Measurements from ENCODE around the gene CDH8. TPM values are rescaled to one million over a fixed set of nuclear protein-coding genes. Genes with fewer than 3 reads are reported as not detected.

CDH8 gene
- 9.8 and 11.1 TPM in 2 replicates for polyA plus RNA-seq (2013)

- peak within 1 kb of the TSS; percentile 2 for H4K8ac ChIP-seq (ENCODE audit: low read depth, low read length)
- H3K27ac ChIP-seq (ENCODE audit: low read depth, low read length), result no peak within 1 kb of the TSS
- H3K9ac ChIP-seq (ENCODE audit: low read length), result peak within 1 kb of the TSS; percentile 7
- H2AK5ac ChIP-seq (ENCODE audit: low read length), result no peak within 1 kb of the TSS
- DNase-seq, result peak; percentile 75 to 77
- H2AFZ ChIP-seq (ENCODE audit: insufficient read depth, low read length, poor library complexity), result peak within 1 kb of the TSS; percentile 45
- peak within 1 kb of the TSS; percentile 90 for H3K4me2 ChIP-seq (ENCODE audit: low read length)
- H3K4me3 ChIP-seq (ENCODE audit: low read depth, low read length), result peak within 1 kb of the TSS; percentile 70
- H2BK12ac ChIP-seq (ENCODE audit: low read length), result no peak within 1 kb of the TSS
- H3K23ac ChIP-seq (ENCODE audit: low read length), result no peak within 1 kb of the TSS
- H3K27me3 ChIP-seq (ENCODE audit: insufficient read depth, low read length), result peaks cover 10% of the 10 kb centered on the region
- no CpG with 5 or more reads among the region's 60 CpGs for WGBS (ENCODE audit: extremely low coverage, insufficient coverage, insufficient read length)
- H2BK120ac ChIP-seq (ENCODE audit: insufficient read depth, low read length, poor library complexity), result no peak within 1 kb of the TSS
- H3K14ac ChIP-seq (ENCODE audit: low read length), result no peak within 1 kb of the TSS
- no peak within 1 kb of the TSS for H3K4ac ChIP-seq (ENCODE audit: low read depth, low read length)
- peak within 1 kb of the TSS; percentile 3 for H4K91ac ChIP-seq (ENCODE audit: low read depth, low read length)
- peaks cover 19 to 27% of the 10 kb centered on the region in 2 experiments for H3K4me1 ChIP-seq (ENCODE audit: control insufficient read depth in 1 of 2, insufficient read depth in 2 of 2, low read length in 2 of 2)
- H3K9me3 ChIP-seq (ENCODE audit: insufficient read depth, low read depth, low read length), result no peaks in the 10 kb centered on the region
- no peaks in the 10 kb centered on the region for H3K36me3 ChIP-seq (ENCODE audit: control insufficient read depth in 1 of 2, insufficient read depth in 2 of 2, low read length in 2 of 2)
- H3K79me2 ChIP-seq (ENCODE audit: control insufficient read depth, insufficient read depth, low read length, poor library complexity), result no peaks in the 10 kb centered on the region
- H3K18ac ChIP-seq (ENCODE audit: low read length), result peak within 1 kb of the TSS; percentile 39
- H2BK5ac ChIP-seq (ENCODE audit: low read depth, low read length, poor library complexity), result no peak within 1 kb of the TSS
- H4K12ac ChIP-seq (ENCODE audit: low read depth, low read length), result no peak within 1 kb of the TSS
- H3K79me1 ChIP-seq (ENCODE audit: low read length), result peaks cover 7% of the 10 kb centered on the region
Measured at GRCh38 chr16:62036101-62036801, at the start of gene CDH8. Gene CDH8 (minus strand): TSS chr16:62036438. CDS start chr16:62021403, 15,035 bp downstream.

GRCh38 chr16:62079236-62079635, 43.0 kb upstream of the CDH8 start:
- DNase-seq, result no peak
- Histone ChIP-seq H4K91ac (ENCODE audit: low read depth, low read length) (no peak overlapping the region), H3K27me3 (ENCODE audit: insufficient read depth, low read length) (no peaks in the 10 kb centered on the region), H3K4me3 (ENCODE audit: low read depth, low read length) (no peak overlapping the region), H4K12ac (ENCODE audit: low read depth, low read length) (no peak overlapping the region), H3K4ac (ENCODE audit: low read depth, low read length) (no peak overlapping the region), H3K18ac (ENCODE audit: low read length) (no peak overlapping the region), H3K14ac (ENCODE audit: low read length) (no peak overlapping the region), H3K9ac (ENCODE audit: low read length) (no peak overlapping the region), H2AK5ac (ENCODE audit: low read length) (no peak overlapping the region), H3K4me2 (ENCODE audit: low read length) (no peak overlapping the region), H3K4me1 (ENCODE audit: control insufficient read depth in 1 of 2, insufficient read depth in 2 of 2, low read length in 2 of 2) (no peaks in the 10 kb centered on the region), H3K79me2 (ENCODE audit: control insufficient read depth, insufficient read depth, low read length, poor library complexity) (no peaks in the 10 kb centered on the region), H2AFZ (ENCODE audit: insufficient read depth, low read length, poor library complexity) (no peak overlapping the region), H3K36me3 (ENCODE audit: control insufficient read depth in 1 of 2, insufficient read depth in 2 of 2, low read length in 2 of 2) (no peaks in the 10 kb centered on the region), H3K23ac (ENCODE audit: low read length) (no peak overlapping the region), H3K79me1 (ENCODE audit: low read length) (no peaks in the 10 kb centered on the region), H2BK12ac (ENCODE audit: low read length) (no peak overlapping the region), H2BK5ac (ENCODE audit: low read depth, low read length, poor library complexity) (no peak overlapping the region), H2BK120ac (ENCODE audit: insufficient read depth, low read length, poor library complexity) (no peak overlapping the region), H4K8ac (ENCODE audit: low read depth, low read length) (no peak overlapping the region), H3K27ac (ENCODE audit: low read depth, low read length) (no peak overlapping the region), H3K9me3 (ENCODE audit: insufficient read depth, low read depth, low read length) (no peaks in the 10 kb centered on the region)
- WGBS (ENCODE audit: extremely low coverage, insufficient coverage, insufficient read length), result no CpG with 5 or more reads among the region's 4 CpGs

GRCh38 chr16:62077998-62078397, 41.8 kb upstream of the CDH8 start:
- no peaks in the 10 kb centered on the region for H3K4me1 ChIP-seq (ENCODE audit: control insufficient read depth in 1 of 2, insufficient read depth in 2 of 2, low read length in 2 of 2)
- no peak overlapping the region for H4K91ac ChIP-seq (ENCODE audit: low read depth, low read length)
- H3K23ac ChIP-seq (ENCODE audit: low read length), result no peak overlapping the region
- no peak overlapping the region for H4K8ac ChIP-seq (ENCODE audit: low read depth, low read length)
- no peak overlapping the region for H3K4me3 ChIP-seq (ENCODE audit: low read depth, low read length)
- H3K79me2 ChIP-seq (ENCODE audit: control insufficient read depth, insufficient read depth, low read length, poor library complexity), result no peaks in the 10 kb centered on the region
- no peaks in the 10 kb centered on the region for H3K27me3 ChIP-seq (ENCODE audit: insufficient read depth, low read length)
- no peaks in the 10 kb centered on the region for H3K36me3 ChIP-seq (ENCODE audit: control insufficient read depth in 1 of 2, insufficient read depth in 2 of 2, low read length in 2 of 2)
- H4K12ac ChIP-seq (ENCODE audit: low read depth, low read length), result no peak overlapping the region
- no peak overlapping the region for H2AFZ ChIP-seq (ENCODE audit: insufficient read depth, low read length, poor library complexity)
- no peak overlapping the region for H3K9ac ChIP-seq (ENCODE audit: low read length)
- H3K14ac ChIP-seq (ENCODE audit: low read length), result no peak overlapping the region
- no peak overlapping the region for H3K27ac ChIP-seq (ENCODE audit: low read depth, low read length)
- H3K18ac ChIP-seq (ENCODE audit: low read length), result no peak overlapping the region
- H3K4me2 ChIP-seq (ENCODE audit: low read length), result no peak overlapping the region
- WGBS (ENCODE audit: extremely low coverage, insufficient coverage, insufficient read length), result no CpG with 5 or more reads among the region's 4 CpGs
- no peak overlapping the region for H2BK5ac ChIP-seq (ENCODE audit: low read depth, low read length, poor library complexity)
- H3K4ac ChIP-seq (ENCODE audit: low read depth, low read length), result no peak overlapping the region
- no peak overlapping the region for H2AK5ac ChIP-seq (ENCODE audit: low read length)
- no peak overlapping the region for H2BK12ac ChIP-seq (ENCODE audit: low read length)
- no peaks in the 10 kb centered on the region for H3K79me1 ChIP-seq (ENCODE audit: low read length)
- peak in 1 of 2 donors; percentile 7 for DNase-seq
- no peak overlapping the region for H2BK120ac ChIP-seq (ENCODE audit: insufficient read depth, low read length, poor library complexity)
- no peaks in the 10 kb centered on the region for H3K9me3 ChIP-seq (ENCODE audit: insufficient read depth, low read depth, low read length)

GRCh38 chr16:62076886-62077285, 40.6 kb upstream of the CDH8 start:
- H3K79me2 ChIP-seq (ENCODE audit: control insufficient read depth, insufficient read depth, low read length, poor library complexity), result no peaks in the 10 kb centered on the region
- no peak overlapping the region for H3K4me3 ChIP-seq (ENCODE audit: low read depth, low read length)
- no peaks in the 10 kb centered on the region for H3K9me3 ChIP-seq (ENCODE audit: insufficient read depth, low read depth, low read length)
- no peak overlapping the region for H3K9ac ChIP-seq (ENCODE audit: low read length)
- H3K4me1 ChIP-seq (ENCODE audit: control insufficient read depth in 1 of 2, insufficient read depth in 2 of 2, low read length in 2 of 2), result no peaks in the 10 kb centered on the region
- no peak overlapping the region for H2AFZ ChIP-seq (ENCODE audit: insufficient read depth, low read length, poor library complexity)
- no peaks in the 10 kb centered on the region for H3K36me3 ChIP-seq (ENCODE audit: control insufficient read depth in 1 of 2, insufficient read depth in 2 of 2, low read length in 2 of 2)
- WGBS (ENCODE audit: extremely low coverage, insufficient coverage, insufficient read length), result no CpG with 5 or more reads among the region's 3 CpGs
- H3K79me1 ChIP-seq (ENCODE audit: low read length), result no peaks in the 10 kb centered on the region
- no peak overlapping the region for H4K91ac ChIP-seq (ENCODE audit: low read depth, low read length)
- no peak overlapping the region for H2BK120ac ChIP-seq (ENCODE audit: insufficient read depth, low read length, poor library complexity)
- no peak overlapping the region for H2AK5ac ChIP-seq (ENCODE audit: low read length)
- H3K27ac ChIP-seq (ENCODE audit: low read depth, low read length), result no peak overlapping the region
- no peak overlapping the region for H4K12ac ChIP-seq (ENCODE audit: low read depth, low read length)
- H3K4ac ChIP-seq (ENCODE audit: low read depth, low read length), result no peak overlapping the region
- no peak for DNase-seq
- H3K27me3 ChIP-seq (ENCODE audit: insufficient read depth, low read length), result no peaks in the 10 kb centered on the region
- no peak overlapping the region for H2BK12ac ChIP-seq (ENCODE audit: low read length)
- no peak overlapping the region for H3K23ac ChIP-seq (ENCODE audit: low read length)
- H3K4me2 ChIP-seq (ENCODE audit: low read length), result no peak overlapping the region
- no peak overlapping the region for H3K14ac ChIP-seq (ENCODE audit: low read length)
- no peak overlapping the region for H4K8ac ChIP-seq (ENCODE audit: low read depth, low read length)
- H3K18ac ChIP-seq (ENCODE audit: low read length), result no peak overlapping the region
- H2BK5ac ChIP-seq (ENCODE audit: low read depth, low read length, poor library complexity), result no peak overlapping the region
